OCI-LY7 (cell line): ENCODE measurements around the gene ENG. TPM values are rescaled to one million over a fixed set of nuclear protein-coding genes. Genes with fewer than 3 reads are reported as not detected.
"Not testable (repeated sequence)": the region's sequence is repeated elsewhere in the genome, so short reads cannot be mapped to it uniquely, and the experiment has no call there.

Experiments
- BruUV-seq: library from RNA; stranded (reverse); fragments of 400-500 nt; replicated peaks from 2 replicates; lab custom pipeline; 2021; lab: Mats Ljungman, UMichigan
- CTCF ChIA-PET: fragments of 300-600 bp; sonication (Branson Sonifier 250); formaldehyde crosslinking; loops from one replicate; lab custom pipeline; 2022; ENCODE audit warnings: antibody characterized with exemption; ENCODE audit not compliant: unreplicated experiment; lab: Charles Lee
- POLR2A ChIA-PET: fragments of 300-600 bp; sonication (Branson Sonifier 250); formaldehyde crosslinking; loops from one replicate; lab custom pipeline; 2022; ENCODE audit warnings: antibody characterized with exemption; lab: Charles Lee
- DNase-seq: peaks from one replicate; pipeline ENCODE4 v3.0.0-alpha.2; 2015; ENCODE audit warnings: low spot score
- H2AFZ ChIP-seq: fragments of 200-600 bp; sonication (generic), shearing (Covaris generic); 2 replicates; pipeline ENCODE4 v1.6.1; 2014; ENCODE audit warnings: mild to moderate bottlenecking, antibody characterized with exemption, low read length, moderate library complexity
- H3K27ac ChIP-seq: fragments of 200-600 bp; sonication (generic); 2 replicates; pipeline ENCODE4 v1.5.1; 2014; ENCODE audit warnings: mixed run types, low read depth, mild to moderate bottlenecking, moderate library complexity, low read length, inconsistent platforms; ENCODE audit not compliant: poor library complexity, severe bottlenecking
- H3K36me3 ChIP-seq: fragments of 200-600 bp; sonication (generic); 2 replicates; pipeline ENCODE4 v1.6.1; 2014; ENCODE audit warnings: mild to moderate bottlenecking, antibody characterized with exemption, low read length, moderate library complexity, mixed read lengths; ENCODE audit not compliant: insufficient read depth
- H3K4me1 ChIP-seq: fragments of 200-600 bp; sonication (generic); 2 replicates; pipeline ENCODE4 v1.5.1; 2014; ENCODE audit warnings: mild to moderate bottlenecking, low read length; ENCODE audit not compliant: insufficient read depth, poor library complexity, severe bottlenecking
- H3K4me2 ChIP-seq: fragments of 200-600 bp; sonication (generic); 2 replicates; pipeline ENCODE4 v1.6.1; 2014; ENCODE audit warnings: mild to moderate bottlenecking, low read length
- H3K4me3 ChIP-seq: fragments of 200-600 bp; sonication (generic); 2 replicates; pipeline ENCODE4 v1.5.1; 2014; ENCODE audit warnings: mild to moderate bottlenecking, low read depth, low read length; ENCODE audit not compliant: poor library complexity, severe bottlenecking
- H3K79me2 ChIP-seq: fragments of 200-600 bp; sonication (generic); 2 replicates; pipeline ENCODE4 v1.6.1; 2016; ENCODE audit warnings: low read depth, mild to moderate bottlenecking, low read length, moderate library complexity, mixed read lengths; ENCODE audit not compliant: insufficient read depth
- H3K9me2 ChIP-seq: fragments of 200-600 bp; sonication (generic); 2 replicates; pipeline ENCODE4 v1.6.1; 2016; ENCODE audit warnings: mild to moderate bottlenecking, low read length, mixed read lengths; ENCODE audit not compliant: insufficient read depth
- H3K9me3 ChIP-seq: fragments of 200-600 bp; sonication (generic); 2 replicates; pipeline ENCODE4 v1.6.1; 2014; ENCODE audit warnings: mild to moderate bottlenecking, mixed run types, low read length, mixed read lengths
- H4K20me1 ChIP-seq: fragments of 200-600 bp; sonication (generic); 2 replicates; pipeline ENCODE4 v1.6.1; 2014; ENCODE audit warnings: mild to moderate bottlenecking, antibody characterized with exemption, low read length, moderate library complexity, mixed read lengths; ENCODE audit not compliant: insufficient read depth
- EZH2phosphoT487 ChIP-seq: fragments of 200-600 bp; sonication (generic); IDR thresholded peaks from 2 replicates; pipeline ENCODE4 v1.6.1; 2018; ENCODE audit warnings: low read depth, borderline replicate concordance, mild to moderate bottlenecking, mixed run types, antibody characterized with exemption, low read length, moderate library complexity, mixed read lengths
- intact Hi-C: fragments of 100-400 bp; cut with micrococcal nuclease; formaldehyde crosslinking; loops from one replicate; pipeline ENCODE4 v1.10.0; 2022; ENCODE audit not compliant: unreplicated experiment
- total RNA-seq, 2 experiments: library from RNA; depleted of rRNA in 1 of 2; stranded (reverse); fragments of >200 nt in 1 of 2; shearing (Covaris generic) in 1 of 2; gene quantifications; 2 replicates each; pipeline ENCODE4 v1.2.3, GENCODE V29; 2014 to 2022
- TF ChIP-seq, protein P1 (sequence below): fragments of 200-600 bp; sonication (generic); conservative IDR thresholded peaks from 2 replicates; pipeline ENCODE4 v1.5.1; 2014; ENCODE audit warnings: mild to moderate bottlenecking, antibody characterized with exemption, low read length, moderate library complexity, mixed read lengths

Gene ENG
- total RNA-seq, 2 experiments from 2014 or later = not detected

GRCh38 chr9:127846443-127847177, 7.8 kb downstream of the ENG start:
- no peak overlapping the region for H2AFZ ChIP-seq
- H4K20me1 ChIP-seq = no peaks in the 10 kb centered on the region
- no TSS peak for BruUV-seq
- no peaks in the 10 kb centered on the region for H3K4me1 ChIP-seq
- H3K27ac ChIP-seq = no peak overlapping the region
- H3K79me2 ChIP-seq = no peaks in the 10 kb centered on the region
- H3K9me3 ChIP-seq = peaks cover 11% of the 10 kb centered on the region; the same call in 1 of the 2 replicates
- ChIA-PET POLR2A (interaction anchor here (0.6 kb wide), 1 partner anchor 69 kb away, joined by 4 read pairs; no protein-coding TSS in a partner anchor), CTCF (no interaction called here)
- no peaks in the 10 kb centered on the region for H3K9me2 ChIP-seq
- H3K36me3 ChIP-seq = no peaks in the 10 kb centered on the region
- DNase-seq = no peak
- intact Hi-C loops = no loop called here
- H3K4me3 ChIP-seq = no peak overlapping the region
- no peak for TF ChIP-seq EZH2phosphoT487
- TF ChIP-seq, protein P1, sequence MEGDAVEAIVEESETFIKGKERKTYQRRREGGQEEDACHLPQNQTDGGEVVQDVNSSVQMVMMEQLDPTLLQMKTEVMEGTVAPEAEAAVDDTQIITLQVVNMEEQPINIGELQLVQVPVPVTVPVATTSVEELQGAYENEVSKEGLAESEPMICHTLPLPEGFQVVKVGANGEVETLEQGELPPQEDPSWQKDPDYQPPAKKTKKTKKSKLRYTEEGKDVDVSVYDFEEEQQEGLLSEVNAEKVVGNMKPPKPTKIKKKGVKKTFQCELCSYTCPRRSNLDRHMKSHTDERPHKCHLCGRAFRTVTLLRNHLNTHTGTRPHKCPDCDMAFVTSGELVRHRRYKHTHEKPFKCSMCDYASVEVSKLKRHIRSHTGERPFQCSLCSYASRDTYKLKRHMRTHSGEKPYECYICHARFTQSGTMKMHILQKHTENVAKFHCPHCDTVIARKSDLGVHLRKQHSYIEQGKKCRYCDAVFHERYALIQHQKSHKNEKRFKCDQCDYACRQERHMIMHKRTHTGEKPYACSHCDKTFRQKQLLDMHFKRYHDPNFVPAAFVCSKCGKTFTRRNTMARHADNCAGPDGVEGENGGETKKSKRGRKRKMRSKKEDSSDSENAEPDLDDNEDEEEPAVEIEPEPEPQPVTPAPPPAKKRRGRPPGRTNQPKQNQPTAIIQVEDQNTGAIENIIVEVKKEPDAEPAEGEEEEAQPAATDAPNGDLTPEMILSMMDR = no peak
- H3K4me2 ChIP-seq = no peak overlapping the region

- POLR2A ChIA-PET = interaction anchor here (0.6 kb wide), 1 partner anchor 12 kb away, joined by 8 read pairs; no protein-coding TSS in a partner anchor
- H2AFZ ChIP-seq, intact Hi-C loops, H3K4me2 ChIP-seq, H3K79me2 ChIP-seq, H3K4me1 ChIP-seq, H3K9me2 ChIP-seq, H4K20me1 ChIP-seq, CTCF ChIA-PET, H3K4me3 ChIP-seq, H3K27ac ChIP-seq, H3K36me3 ChIP-seq, BruUV-seq, DNase-seq: not testable (repeated sequence)
- peaks cover 11% of the 10 kb centered on the region; the same call in 1 of the 2 replicates for H3K9me3 ChIP-seq
Observed at GRCh38 chr9:127845619-127846018, 8.8 kb downstream of the ENG start.

- ChIA-PET CTCF (no interaction called here), POLR2A (interaction anchor here (0.5 to 0.6 kb wide), 3 partner anchors 11 to 191 kb away, joined by 3 to 8 read pairs (median 5); no protein-coding TSS in a partner anchor)
- Histone ChIP-seq H3K4me2 (no peak overlapping the region), H2AFZ (no peak overlapping the region), H3K9me3 (peaks cover 10% of the 10 kb centered on the region; the same call in 1 of the 2 replicates), H3K4me1 (peaks cover under 1% of the 10 kb centered on the region), H3K36me3 (no peaks in the 10 kb centered on the region), H3K27ac (no peak overlapping the region), H3K9me2 (no peaks in the 10 kb centered on the region), H4K20me1 (no peaks in the 10 kb centered on the region), H3K4me3 (no peak overlapping the region), H3K79me2 (no peaks in the 10 kb centered on the region)
- DNase-seq = no peak
- no TSS peak for BruUV-seq
- TF ChIP-seq EZH2phosphoT487 = no peak
- TF ChIP-seq, protein P1 = no peak
- intact Hi-C loops = no loop called here
Observed at GRCh38 chr9:127844821-127845359, 9.6 kb downstream of the ENG start.
